ENCODE results near the gene ZSCAN32.

Gene ZSCAN32

DNA sequence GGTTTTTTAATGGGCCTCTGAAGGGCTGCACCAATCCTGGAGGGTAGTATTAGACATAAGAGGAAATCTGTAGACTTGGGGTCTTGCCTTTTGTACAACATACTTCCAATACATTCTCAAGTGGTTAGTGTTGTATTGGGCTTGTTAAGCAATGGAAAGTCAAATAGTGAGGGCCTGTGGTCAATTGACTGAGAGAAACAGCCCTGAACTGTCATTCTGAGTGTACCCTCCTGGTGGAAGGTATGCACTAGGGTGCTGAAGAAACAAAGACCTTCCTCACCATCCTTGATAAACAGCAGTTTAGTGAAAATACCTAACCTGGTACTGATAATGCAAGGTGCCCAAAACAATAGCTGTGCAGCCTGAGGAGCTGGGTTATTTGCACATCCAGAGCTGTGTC is 22.9 kb downstream of the ZSCAN32 start:
- no peak overlapping the region for H3K4me2 ChIP-seq (ENCODE audit: low read depth, low read length, poor library complexity, severe bottlenecking)
- no peak overlapping the region for H3K4me3 ChIP-seq (ENCODE audit: insufficient read depth, low read length, poor library complexity, severe bottlenecking)
- H3K27me3 ChIP-seq (ENCODE audit: low read length), result no peaks in the 10 kb centered on the region
- peaks cover 14% of the 10 kb centered on the region; the same call in 1 of the 2 replicates for H3K9me3 ChIP-seq (ENCODE audit: insufficient read depth, low read length)
- no peaks in the 10 kb centered on the region for H3F3A ChIP-seq (ENCODE audit: insufficient read depth)
- no peak overlapping the region for H2AFZ ChIP-seq (ENCODE audit: low read depth, low read length, severe bottlenecking)
- TF ChIP-seq EZH2phosphoT487 (conservative IDR thresholded peaks at IDR 0.05; ENCODE audit: low read length), result no peak
- TF ChIP-seq, protein P1, sequence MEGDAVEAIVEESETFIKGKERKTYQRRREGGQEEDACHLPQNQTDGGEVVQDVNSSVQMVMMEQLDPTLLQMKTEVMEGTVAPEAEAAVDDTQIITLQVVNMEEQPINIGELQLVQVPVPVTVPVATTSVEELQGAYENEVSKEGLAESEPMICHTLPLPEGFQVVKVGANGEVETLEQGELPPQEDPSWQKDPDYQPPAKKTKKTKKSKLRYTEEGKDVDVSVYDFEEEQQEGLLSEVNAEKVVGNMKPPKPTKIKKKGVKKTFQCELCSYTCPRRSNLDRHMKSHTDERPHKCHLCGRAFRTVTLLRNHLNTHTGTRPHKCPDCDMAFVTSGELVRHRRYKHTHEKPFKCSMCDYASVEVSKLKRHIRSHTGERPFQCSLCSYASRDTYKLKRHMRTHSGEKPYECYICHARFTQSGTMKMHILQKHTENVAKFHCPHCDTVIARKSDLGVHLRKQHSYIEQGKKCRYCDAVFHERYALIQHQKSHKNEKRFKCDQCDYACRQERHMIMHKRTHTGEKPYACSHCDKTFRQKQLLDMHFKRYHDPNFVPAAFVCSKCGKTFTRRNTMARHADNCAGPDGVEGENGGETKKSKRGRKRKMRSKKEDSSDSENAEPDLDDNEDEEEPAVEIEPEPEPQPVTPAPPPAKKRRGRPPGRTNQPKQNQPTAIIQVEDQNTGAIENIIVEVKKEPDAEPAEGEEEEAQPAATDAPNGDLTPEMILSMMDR (IDR thresholded peaks at IDR 0.05; ENCODE audit: insufficient read depth, low read length, poor library complexity, severe bottlenecking), result no peak
- no peaks in the 10 kb centered on the region for H3K79me2 ChIP-seq (ENCODE audit: insufficient read depth, low read length)
- H4K20me1 ChIP-seq (ENCODE audit: low read depth, low read length), result no peaks in the 10 kb centered on the region
- H3K9me2 ChIP-seq (replicated peaks; ENCODE audit: insufficient read depth, low read length), result no peaks in the 10 kb centered on the region
- peaks cover 13% of the 10 kb centered on the region for H3K36me3 ChIP-seq (ENCODE audit: low read length)
- no peak overlapping the region for H3K27ac ChIP-seq (ENCODE audit: low read depth, low read length)
- H3K9ac ChIP-seq (ENCODE audit: low read length), result no peak overlapping the region

DNA sequence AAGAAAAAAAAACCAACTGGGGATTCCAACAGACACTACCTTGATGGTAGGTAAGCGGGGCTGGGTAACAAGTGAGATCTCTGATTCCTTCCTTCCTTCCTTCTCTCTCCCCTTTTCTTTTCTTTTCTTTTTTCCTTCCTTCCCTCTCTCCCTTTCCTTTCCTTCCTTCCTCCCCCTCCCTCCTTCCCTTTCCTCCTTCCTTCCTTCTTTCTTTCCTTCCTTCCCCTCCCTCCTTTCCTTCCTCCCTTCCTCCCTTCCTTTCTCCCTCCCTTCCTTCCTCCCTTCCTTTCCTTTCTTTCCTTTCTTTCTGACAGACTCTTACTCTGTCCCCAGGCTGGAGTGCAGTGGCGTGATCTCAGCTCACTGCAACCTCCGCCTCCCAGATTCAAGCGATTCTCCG is 25.1 kb downstream of the ZSCAN32 start:
- Histone ChIP-seq H3K4me3 (ENCODE audit: insufficient read depth, low read length, poor library complexity, severe bottlenecking) (no peak overlapping the region), H3K27me3 (ENCODE audit: low read length) (no peaks in the 10 kb centered on the region), H3K36me3 (ENCODE audit: low read length) (no peaks in the 10 kb centered on the region), H3F3A (ENCODE audit: insufficient read depth) (no peaks in the 10 kb centered on the region), H3K9me2 (replicated peaks; ENCODE audit: insufficient read depth, low read length) (no peaks in the 10 kb centered on the region), H3K27ac (ENCODE audit: low read depth, low read length) (no peak overlapping the region), H3K4me2 (ENCODE audit: low read depth, low read length, poor library complexity, severe bottlenecking) (no peak overlapping the region), H3K9me3 (ENCODE audit: insufficient read depth, low read length) (no peaks in the 10 kb centered on the region), H3K9ac (ENCODE audit: low read length) (no peak overlapping the region), H3K79me2 (ENCODE audit: insufficient read depth, low read length) (no peaks in the 10 kb centered on the region), H4K20me1 (ENCODE audit: low read depth, low read length) (no peaks in the 10 kb centered on the region), H2AFZ (ENCODE audit: low read depth, low read length, severe bottlenecking) (no peak overlapping the region)
- no peak for TF ChIP-seq EZH2phosphoT487 (conservative IDR thresholded peaks at IDR 0.05; ENCODE audit: low read length)
- TF ChIP-seq, protein P1 (IDR thresholded peaks at IDR 0.05; ENCODE audit: insufficient read depth, low read length, poor library complexity, severe bottlenecking), result no peak

DNA sequence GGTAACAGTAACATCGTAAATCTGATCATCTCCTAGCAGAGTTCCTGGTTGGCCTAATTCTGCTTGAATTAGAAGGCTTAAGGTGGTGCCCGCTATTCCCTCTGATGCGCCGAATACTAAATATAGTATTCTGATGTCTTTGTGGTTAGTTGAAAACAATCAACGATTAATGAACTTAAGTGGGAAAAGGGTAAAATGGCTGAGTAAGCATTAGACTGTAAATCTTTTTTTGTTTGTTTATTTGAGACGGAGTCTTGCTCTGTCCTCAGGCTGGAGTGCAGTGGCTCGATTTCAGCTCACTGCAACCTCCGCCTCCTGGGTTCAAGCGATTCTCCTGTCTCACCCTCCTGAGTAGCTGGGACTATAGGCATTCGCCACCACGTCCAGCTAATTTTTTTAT is 31.7 kb downstream of the ZSCAN32 start:
- Histone ChIP-seq H3K36me3 (ENCODE audit: low read length) (no peaks in the 10 kb centered on the region), H3K4me2 (ENCODE audit: low read depth, low read length, poor library complexity, severe bottlenecking) (no peak overlapping the region), H3K9me2 (replicated peaks; ENCODE audit: insufficient read depth, low read length) (no peaks in the 10 kb centered on the region), H2AFZ (ENCODE audit: low read depth, low read length, severe bottlenecking) (no peak overlapping the region), H3K27ac (ENCODE audit: low read depth, low read length) (no peak overlapping the region), H4K20me1 (ENCODE audit: low read depth, low read length) (no peaks in the 10 kb centered on the region), H3K27me3 (ENCODE audit: low read length) (no peaks in the 10 kb centered on the region), H3F3A (ENCODE audit: insufficient read depth) (no peaks in the 10 kb centered on the region), H3K9ac (ENCODE audit: low read length) (no peak overlapping the region), H3K79me2 (ENCODE audit: insufficient read depth, low read length) (no peaks in the 10 kb centered on the region), H3K9me3 (ENCODE audit: insufficient read depth, low read length) (no peaks in the 10 kb centered on the region), H3K4me3 (ENCODE audit: insufficient read depth, low read length, poor library complexity, severe bottlenecking) (no peak overlapping the region)
- TF ChIP-seq EZH2phosphoT487 (conservative IDR thresholded peaks at IDR 0.05; ENCODE audit: low read length), result no peak
- TF ChIP-seq, protein P1 (IDR thresholded peaks at IDR 0.05; ENCODE audit: insufficient read depth, low read length, poor library complexity, severe bottlenecking), result no peak

Data from SU-DHL-6 (cell line).